GM21528 (cell line): ENCODE measurements around the gene FGF14.

Source experiments
- ATAC-seq: cut with Tn5 transposase; IDR thresholded peaks from one replicate; pipeline ENCODE4 v1.9.1; 2021; ENCODE audit warnings: mild to moderate bottlenecking, moderate library complexity; ENCODE audit not compliant: unreplicated experiment, low FRiP score

FGF14 gene

DNA sequence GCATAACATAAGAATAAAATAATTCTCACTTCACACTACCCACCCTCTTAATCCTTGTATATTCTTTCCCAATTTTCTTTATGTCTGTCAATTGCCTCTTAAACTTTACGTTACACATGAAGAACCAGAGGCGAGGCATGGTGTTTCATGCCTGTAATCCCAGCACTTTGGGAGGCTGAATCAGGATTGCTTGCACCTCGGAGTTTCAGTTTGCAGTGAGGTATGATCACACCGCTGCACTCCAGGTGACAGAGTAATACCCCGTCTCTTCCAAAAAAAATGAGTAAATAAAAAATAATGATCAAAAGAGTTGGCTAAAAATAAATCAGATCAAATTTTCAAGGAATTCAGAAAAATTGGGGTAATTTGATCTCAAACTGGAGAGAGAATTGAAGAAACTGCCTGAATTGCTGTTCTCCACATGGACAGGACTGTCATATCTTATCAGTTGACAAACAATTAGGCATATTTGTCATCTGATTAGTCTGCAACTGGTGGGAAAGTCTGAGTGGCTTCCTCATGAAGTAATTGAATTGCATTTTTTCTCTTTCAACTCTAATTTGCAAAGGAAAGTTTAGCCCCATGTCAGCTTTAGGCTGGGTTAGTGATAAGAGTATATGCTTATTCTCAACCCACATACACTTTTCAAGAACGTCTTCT, 646.5 kb downstream of the FGF14 start:
- ATAC-seq: no peak

DNA sequence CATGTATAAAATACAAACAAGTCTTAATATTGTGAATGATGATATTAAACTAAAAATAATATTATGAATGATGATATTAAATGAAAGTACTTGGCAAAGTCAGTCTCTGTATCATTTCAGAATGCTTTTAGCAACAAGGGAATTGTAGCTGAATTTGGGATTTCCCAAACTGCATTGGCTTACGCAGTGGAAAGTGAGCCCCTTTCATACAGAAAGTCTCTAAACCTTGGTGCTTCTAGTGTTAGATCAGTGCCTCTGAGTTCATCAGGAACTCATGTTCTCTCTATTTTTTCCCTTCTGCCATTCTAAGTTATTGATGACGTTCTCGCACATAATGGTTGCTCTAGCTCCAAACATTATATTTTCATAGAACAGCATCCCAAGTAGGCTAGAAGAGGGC, 649.4 kb downstream of the FGF14 start:
- no peak for ATAC-seq

DNA sequence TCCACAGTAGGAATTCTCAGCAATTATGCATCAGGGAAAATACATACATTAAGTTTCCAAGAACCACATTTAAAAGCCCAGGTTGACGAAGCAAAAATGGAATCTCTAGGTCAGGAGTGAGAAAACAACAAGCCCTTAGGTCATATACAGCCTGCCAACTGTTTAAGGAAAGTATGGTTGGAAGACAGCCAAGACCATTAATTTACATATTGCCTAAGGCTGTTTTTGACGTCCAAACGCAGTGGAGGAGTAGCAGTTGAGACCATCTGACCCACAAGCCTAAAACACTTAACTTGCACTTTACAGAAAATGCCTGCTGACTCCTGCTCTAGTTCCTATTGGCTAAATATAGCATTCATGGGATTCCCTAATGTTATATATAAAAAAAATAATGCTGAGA, 650.4 kb downstream of the FGF14 start:
- peak; percentile 53 for ATAC-seq

DNA sequence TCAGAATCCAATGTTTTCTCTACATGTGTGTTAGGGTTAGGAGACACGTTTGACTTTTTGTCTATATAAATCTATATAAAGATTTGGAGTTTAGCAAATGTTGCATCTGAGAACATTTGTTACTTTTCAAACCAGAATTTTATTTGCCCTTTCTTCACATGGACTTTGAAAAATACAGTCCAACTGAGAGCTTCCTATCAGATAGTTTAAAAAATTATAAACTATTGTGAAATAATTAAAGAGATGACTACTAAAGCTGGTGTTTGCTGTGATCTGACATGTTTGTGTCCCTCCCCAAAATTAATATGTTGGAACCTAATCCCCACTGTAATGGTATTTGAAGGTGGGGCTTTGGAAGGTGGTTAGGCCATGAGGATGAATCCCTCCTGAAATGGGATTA, 652.3 kb downstream of the FGF14 start:
- ATAC-seq: no peak

DNA sequence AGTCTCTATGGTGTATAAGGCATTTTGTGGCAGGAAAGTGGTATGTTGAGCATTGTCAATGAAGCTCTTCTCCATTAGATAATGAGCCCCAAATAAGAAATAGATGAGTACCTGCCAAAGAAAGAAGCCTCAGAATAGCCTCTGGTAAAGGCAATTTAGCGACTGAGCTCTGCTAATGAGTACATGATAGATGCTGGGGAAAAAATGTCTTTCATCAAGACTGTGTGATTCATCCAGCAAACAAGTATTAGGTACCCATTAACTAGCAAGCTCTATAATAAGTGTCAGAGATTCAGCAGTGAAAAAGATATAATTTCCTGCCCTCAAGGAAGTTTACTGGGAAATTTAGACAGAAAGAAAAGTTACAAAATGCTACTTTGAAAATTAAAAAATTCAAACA, 654.8 kb downstream of the FGF14 start:
- no peak for ATAC-seq

DNA sequence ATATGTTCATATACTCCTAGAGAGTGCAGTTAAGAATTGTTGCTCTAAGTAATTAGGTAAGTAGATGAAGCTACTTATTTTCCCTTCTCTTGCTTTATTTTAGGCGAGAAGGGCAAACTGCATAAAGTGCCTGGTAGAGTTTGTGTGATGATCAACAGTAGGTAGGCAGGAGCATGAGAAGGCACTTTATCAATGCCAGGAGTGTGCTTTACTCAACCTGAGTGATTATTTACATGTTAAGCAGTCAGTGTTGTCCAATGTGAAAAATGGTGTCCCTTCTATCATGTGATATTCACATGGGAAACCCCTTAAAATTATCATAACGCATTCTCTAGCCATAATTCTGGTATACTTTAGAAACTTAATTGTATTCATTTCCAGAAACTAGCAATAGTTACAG, 655.3 kb downstream of the FGF14 start:
- ATAC-seq: no peak

DNA sequence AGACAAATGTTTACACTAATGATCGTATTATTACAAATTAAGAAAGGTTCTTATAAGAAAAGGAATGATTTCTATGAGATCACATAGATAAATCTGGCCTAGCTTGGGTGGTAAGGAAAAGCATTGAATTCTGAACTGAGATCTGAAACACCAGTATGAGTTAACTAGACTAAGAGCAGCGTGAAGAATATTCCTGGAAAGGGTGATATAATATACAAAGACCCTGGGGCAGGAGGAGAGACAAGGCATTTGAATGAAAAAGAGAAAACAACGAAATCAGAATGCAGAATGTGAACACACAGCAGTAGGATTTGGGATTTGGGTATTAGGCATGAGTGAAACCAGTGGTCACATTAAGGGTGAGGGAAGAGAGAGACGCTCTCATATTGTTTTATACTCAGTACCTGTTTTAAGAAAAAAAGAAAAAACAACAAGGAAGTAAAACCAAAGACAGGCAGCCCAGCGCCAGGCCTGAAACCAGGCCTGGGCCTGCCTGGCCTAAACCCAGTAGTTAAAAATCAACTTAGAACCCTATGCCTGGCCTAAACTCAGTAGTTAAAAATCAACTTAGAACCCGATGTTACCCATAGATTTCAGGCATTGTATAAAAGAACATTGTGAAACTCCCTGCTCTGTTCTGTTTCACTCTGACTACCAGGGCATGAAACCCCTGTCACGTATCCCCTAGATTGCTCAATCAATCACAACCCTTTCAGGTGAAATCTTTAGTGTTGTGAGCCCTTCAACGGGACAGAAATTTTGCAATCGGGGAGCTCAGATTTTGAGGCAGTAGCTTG, 662.3 kb downstream of the FGF14 start:
- peak; percentile 94 for ATAC-seq

DNA sequence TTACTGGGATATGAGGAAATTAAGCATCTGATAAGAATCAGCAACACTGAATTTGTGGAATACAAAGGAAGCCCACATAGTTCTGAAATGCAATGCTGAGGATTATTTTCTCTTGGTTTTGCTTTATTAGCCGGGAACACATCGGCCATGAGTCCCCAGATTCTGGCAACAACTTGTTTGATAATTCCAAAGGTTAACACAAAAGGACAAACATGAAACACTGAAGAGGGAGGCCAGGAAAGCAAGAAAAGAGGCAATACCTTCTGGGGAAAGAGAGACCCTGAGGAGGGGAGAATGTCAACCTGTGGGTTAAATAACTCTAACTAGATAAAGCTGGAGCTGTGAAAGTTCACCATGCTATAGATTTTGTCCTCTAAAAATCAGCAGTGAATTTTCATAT, 663.5 kb downstream of the FGF14 start:
- no peak for ATAC-seq

DNA sequence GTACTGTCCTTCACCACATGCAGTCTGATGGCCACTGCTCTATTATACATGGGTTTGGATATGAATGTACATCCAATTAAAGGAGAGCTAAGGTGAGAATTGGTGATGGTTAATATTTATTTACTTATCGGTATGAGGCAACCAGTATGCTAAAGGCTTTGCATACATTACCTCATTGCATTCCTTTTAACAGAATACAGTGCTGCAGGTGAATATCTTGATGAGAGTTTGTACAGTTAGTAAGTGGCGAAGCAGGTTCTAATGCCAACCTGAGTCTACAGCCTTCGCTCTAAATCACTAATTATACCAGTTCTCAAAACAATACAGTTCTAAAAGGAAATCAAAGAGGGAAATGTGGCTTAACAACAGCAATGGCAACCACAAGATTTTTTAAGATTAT, 665.3 kb downstream of the FGF14 start:
- ATAC-seq: no peak

DNA sequence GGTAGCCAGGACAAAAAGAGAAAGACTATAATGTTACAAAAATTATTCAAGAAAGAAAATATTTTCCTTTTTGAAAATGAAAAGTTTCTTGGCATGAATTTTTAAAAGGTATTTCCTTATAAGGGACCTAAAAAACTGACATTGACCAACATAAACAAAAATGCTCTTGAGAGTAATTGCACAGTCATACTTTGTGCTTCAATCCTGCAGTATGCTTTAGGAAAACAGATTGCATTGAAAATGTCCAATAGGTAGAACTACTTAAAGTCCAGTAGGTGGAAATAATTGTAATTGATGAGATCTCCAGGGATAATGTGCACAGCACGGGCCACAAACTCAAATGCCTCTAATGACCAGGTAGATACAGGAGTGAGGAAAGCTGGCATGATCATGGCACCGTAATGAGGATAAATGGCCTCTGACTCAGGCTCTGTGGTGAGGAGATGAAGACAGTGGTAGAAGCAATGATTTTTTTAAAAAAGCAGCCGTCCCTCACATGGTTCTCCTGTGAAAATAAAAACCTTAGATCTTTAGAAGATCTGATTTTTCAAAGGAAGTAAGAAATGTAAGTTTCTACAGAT, 671.3 kb downstream of the FGF14 start:
- no peak for ATAC-seq

DNA sequence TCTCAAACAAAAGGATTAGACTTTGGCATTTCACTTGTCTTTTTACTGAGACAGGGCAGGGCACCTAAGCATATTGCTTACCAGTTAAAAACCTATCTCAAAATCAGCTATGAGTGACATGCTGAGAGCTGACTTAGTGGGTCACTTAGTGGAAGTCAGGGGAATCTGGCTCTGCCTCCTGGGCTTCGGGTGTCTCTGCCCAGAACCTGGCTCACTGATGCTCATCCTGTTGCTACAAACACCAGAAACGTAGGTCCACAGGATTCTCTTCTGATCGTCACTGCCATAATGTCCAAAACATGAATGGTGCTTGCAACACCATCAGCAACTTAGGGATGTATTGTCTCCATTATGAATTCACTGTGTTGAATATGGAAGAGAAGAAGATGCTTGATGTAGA, 673.2 kb downstream of the FGF14 start:
- ATAC-seq: no peak

DNA sequence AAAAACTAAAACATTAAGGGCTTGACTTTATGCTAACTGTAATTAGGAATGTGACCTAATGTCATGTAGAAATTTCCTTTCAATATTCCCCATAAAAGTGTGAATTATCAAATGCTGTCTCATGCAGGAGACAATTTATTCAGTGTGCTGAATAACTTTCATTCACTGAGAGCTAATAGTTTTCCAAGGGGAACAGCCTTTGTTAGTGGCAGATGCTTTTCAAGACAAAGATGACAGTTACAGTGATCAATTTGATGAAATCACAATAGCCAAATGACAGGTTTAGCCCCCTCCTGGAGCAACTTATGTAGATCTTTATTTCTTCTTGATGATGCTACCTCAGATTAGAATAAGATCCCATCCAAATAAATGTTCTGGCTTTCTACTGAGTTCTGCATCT, 673.8 kb downstream of the FGF14 start:
- ATAC-seq: no peak

DNA sequence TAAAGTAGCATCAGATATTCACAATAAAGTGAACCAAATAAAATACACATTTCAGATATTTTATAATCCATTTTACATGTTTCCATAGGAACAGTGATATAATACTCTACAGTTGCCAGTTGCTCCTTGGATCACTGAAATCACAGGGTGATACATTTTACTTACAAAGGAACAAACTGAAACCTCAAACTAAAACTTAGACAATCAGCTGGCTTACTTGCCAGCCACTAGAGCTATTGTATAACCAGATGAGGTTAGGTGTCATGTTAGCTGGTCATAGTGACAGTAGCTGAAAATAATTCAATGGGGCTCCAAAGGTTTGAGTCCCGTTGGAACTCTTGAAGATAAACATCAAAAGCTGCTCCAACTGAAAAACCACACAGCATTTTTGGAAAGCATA, 674.7 kb downstream of the FGF14 start:
- peak; percentile 66 for ATAC-seq

DNA sequence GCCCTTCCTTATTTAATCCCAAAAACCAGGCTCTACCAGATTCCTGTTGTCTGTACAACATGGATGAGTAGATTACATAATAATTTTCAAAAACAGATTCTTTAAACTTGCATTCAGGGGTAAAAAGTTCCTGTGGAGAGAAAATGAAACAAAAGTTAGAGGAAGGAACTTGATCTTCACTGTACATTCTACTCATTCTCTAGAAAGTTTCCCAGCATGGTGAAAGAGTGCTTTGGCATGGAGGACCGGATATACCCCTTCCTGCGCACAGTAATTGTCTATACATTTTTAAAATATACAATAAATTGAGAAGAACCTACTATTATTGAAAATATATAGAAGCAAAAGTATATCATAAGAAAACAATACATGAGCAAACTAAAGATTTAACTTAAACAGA, 675.2 kb downstream of the FGF14 start:
- ATAC-seq: no peak

DNA sequence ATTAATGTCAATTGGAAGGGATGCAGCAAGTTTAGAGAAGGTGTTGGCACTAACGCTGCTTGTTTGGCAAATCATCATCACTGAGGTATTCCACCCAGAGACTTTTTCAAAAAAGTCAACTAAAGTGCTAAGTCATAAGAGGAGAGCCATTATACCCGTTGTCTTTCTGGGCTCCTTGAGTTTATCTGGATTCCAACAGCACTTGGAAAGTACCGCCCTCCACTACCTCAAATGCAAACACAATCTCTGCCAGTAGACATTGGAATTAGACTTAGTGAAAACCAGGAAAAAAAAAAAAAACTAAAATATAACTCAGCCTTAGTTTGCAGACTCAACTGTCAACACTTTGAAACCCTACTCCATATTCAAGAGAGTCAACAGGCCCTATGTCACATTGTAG, 683.4 kb downstream of the FGF14 start:
- ATAC-seq: no peak

DNA sequence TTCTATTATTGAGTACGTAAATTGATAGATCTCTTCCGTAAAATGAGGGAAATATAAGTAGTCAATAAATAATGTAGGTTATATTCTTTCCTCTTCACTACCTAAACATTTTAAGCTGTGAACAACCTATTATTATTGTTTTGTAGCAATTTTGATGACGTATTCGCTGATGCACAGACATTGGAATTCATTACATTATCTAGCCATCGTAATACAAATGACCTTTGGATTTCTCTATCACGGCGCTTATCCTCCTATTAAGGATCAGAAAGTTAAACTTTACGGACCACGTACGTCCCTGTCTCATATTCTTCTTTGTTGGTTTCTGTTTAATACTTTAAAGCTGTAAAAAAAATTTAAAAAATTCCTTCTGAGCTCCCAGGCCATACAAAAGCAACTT, 684.5 kb downstream of the FGF14 start:
- no peak for ATAC-seq

DNA sequence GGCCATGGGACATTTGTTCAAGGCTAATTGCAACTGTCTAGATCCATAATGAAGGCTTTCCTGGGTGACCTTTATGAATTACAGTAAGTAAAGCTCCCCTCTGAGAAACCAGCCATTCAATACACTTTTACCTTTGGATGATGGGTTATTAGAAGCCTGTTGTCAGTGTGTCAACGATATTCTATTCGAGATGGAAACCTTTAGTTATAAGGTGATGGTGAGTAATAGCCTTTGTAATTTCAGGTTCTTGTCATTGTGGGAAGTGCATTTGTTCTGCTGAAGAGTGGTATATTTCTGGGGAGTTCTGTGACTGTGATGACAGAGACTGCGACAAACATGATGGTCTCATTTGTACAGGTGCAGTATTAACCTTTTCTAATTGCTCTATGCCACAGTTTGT, 687.7 kb downstream of the FGF14 start:
- ATAC-seq: no peak

DNA sequence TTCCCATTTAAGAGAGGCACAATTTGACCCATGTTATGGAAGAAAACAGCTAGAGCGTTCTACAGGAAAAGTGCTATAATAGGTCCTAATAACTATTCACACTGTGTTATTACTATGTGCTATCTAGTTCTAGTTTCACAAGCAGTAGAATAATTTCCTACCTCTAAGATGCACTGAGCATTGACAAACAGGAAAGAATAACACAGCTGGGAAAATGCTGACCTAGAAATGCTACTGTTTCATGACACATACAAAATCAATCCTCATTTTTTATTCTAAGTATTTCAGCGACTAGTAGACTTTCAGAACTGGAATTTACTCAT, 689.9 kb downstream of the FGF14 start:
- no peak for ATAC-seq

DNA sequence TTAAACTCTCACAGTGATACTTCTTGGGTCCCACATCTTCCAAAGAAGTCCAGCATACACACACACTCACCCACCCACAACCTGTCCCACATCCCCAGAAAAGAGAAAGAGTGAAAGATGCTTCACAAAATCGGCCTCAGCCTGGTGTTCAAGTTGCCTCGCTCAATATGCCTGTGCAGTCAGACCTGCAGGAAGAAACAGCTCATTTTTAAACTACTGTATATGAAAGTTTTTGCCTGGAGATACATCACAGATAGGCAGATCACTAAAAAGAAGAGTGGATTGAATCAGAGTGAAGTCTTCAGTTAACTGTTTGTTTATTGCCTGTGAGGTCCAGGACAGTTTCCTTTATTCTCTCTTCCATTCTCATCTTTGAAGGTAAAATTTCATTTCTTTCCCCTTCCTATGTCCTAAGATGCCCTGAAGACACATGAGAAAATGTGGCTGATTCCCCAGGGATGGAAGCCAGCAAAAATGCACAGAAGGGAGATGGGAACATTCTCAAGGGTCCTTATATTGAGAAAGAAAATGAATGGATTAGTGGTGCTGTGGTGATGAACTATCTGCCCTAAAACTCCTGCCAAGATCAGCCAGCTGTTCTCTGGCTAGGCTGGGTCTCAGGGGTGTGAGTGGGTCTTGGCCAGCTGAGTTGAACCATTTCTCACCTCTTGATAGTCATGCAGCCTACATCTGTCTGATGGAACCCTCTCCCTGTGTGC, 690.4 kb downstream of the FGF14 start:
- no peak for ATAC-seq

DNA sequence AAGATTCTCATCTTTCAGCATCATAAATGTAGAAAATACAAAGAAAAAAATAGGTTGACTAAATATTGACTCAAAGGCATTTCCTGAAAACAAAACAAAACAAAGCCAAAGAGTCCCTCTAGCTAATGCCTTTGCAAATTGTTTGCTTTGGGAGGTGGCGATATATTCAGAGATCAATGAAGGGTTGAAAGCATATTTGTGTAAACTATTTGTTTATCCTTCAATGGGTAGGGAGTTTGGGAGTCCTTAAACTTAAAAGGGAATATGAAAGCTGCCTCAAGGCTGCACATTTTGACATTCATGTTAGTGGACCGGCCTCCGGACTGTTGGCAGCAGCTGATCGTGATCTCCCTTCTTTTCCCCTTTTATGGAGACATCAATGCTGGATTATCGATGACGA, 691.9 kb downstream of the FGF14 start:
- ATAC-seq: no peak

DNA sequence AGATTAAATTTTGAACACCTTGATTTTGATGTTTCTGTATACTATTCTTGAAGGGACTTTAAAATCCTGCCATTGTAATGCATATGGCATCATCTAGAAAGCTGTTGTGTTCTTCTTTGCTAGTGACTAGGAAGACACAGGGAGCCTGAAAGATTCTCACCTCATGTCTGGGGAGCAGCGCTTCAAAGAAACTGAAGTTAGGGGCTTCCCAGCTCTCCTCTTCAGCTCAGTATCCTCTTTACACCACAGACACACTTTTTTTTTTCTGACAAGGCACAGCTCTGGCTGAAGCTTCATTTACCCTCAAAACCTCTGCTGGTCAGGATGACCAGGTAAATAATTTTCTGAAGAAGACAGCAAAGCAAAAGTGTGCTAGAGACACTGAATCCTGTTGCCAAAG, 693.7 kb downstream of the FGF14 start:
- no peak for ATAC-seq

DNA sequence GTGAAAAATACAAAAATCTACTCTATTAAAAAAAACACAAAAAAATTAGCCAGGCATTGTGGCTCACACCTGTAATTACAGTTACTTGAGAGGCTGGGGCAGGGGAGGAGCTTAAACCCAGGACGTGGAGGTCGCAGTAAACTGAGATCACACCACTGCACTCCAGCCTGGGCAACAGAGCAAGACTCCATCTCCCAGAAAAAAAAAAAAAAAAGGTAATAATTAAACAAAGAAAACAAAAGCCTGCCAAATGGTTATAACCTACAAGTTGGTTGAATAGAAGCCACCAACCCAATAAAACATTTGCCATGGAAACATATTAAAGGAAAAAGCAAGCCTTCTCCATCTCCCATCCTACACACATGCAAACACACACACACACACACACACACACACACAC, 694.2 kb downstream of the FGF14 start:
- ATAC-seq: no peak
